HepG2 (cell line): ENCODE data around the gene EPO. TPM values are rescaled to one million over a fixed set of nuclear protein-coding genes. Genes with fewer than 3 reads are reported as not detected.

Experiments used
- DR1 ChIP-seq: sonication (generic); formaldehyde crosslinking; IDR thresholded peaks from 2 replicates; pipeline ENCODE4 v1.8.0; 2021; ENCODE audit warnings: mild to moderate bottlenecking, missing genetic modification reagents, inconsistent platforms
- HNF1A ChIP-seq, 2 experiments: sonication (generic) in 1 of 2; formaldehyde crosslinking in 1 of 2; IDR thresholded peaks; 2 replicates each; pipeline versions ENCODE4 v1.4.0 to v1.6.1; 2016 to 2020; ENCODE audit warnings: borderline replicate concordance in 1 of 2, low read depth in 1 of 2, mild to moderate bottlenecking in 1 of 2, missing genetic modification reagents in 1 of 2
- TRAFD1 ChIP-seq: sonication (generic); formaldehyde crosslinking; IDR thresholded peaks from 2 replicates; pipeline ENCODE4 v1.5.1; 2020; ENCODE audit warnings: missing genetic modification reagents, mild to moderate bottlenecking, borderline replicate concordance
- ZBTB7B ChIP-seq: sonication (generic); formaldehyde crosslinking; IDR thresholded peaks from 2 replicates; pipeline ENCODE4 v1.4.0; 2020; ENCODE audit warnings: missing genetic modification reagents
- ZNF580 ChIP-seq: IDR thresholded peaks from 2 replicates; pipeline ENCODE4 v1.6.1; 2016; ENCODE audit warnings: low read depth, borderline replicate concordance
- polyA plus RNA-seq, 8 experiments: library from polyadenylated mRNA; depleted of rRNA in 3 of 8; stranded (reverse) in 7 of 8; unstranded in 1 of 8; fragments of >200 nt; fragmentation: Illumina TruSeq in 4 of 8; extraction: Trizol in 4 of 8; gene quantifications; 2 replicates each; pipeline versions ENCODE4 v1.2.1 to v1.2.3, GENCODE V29; 2011 to 2016; ENCODE audit warnings: low read depth in 4 of 8, missing spikeins in 1 of 8, mixed read lengths in 1 of 8; ENCODE audit not compliant: insufficient read depth in 1 of 8
- total RNA-seq, 5 experiments: library from RNA; depleted of rRNA; stranded (reverse); fragments of >200 nt; fragmentation: Illumina TruSeq; extraction: Trizol; gene quantifications; 2 replicates each; pipeline ENCODE4 v1.2.3, GENCODE V29; 2016; ENCODE audit warnings: low read depth in 1 of 5
- TF ChIP-seq, protein P1 (sequence below): sonication (generic); formaldehyde crosslinking; IDR thresholded peaks from 2 replicates; pipeline ENCODE4 v1.5.0; 2020; ENCODE audit warnings: mild to moderate bottlenecking, missing genetic modification reagents, borderline replicate concordance
- TF ChIP-seq, protein P2 (sequence below): sonication (generic); formaldehyde crosslinking; IDR thresholded peaks from 2 replicates; pipeline ENCODE4 v1.4.0; 2020; ENCODE audit warnings: missing genetic modification reagents

The EPO gene
- total and polyA plus RNA-seq, 2 of the 13 experiments (the other 11 are each of a cell fraction or from before 2014, with no cell fraction given), result 10.3 to 25.7 TPM

DNA sequence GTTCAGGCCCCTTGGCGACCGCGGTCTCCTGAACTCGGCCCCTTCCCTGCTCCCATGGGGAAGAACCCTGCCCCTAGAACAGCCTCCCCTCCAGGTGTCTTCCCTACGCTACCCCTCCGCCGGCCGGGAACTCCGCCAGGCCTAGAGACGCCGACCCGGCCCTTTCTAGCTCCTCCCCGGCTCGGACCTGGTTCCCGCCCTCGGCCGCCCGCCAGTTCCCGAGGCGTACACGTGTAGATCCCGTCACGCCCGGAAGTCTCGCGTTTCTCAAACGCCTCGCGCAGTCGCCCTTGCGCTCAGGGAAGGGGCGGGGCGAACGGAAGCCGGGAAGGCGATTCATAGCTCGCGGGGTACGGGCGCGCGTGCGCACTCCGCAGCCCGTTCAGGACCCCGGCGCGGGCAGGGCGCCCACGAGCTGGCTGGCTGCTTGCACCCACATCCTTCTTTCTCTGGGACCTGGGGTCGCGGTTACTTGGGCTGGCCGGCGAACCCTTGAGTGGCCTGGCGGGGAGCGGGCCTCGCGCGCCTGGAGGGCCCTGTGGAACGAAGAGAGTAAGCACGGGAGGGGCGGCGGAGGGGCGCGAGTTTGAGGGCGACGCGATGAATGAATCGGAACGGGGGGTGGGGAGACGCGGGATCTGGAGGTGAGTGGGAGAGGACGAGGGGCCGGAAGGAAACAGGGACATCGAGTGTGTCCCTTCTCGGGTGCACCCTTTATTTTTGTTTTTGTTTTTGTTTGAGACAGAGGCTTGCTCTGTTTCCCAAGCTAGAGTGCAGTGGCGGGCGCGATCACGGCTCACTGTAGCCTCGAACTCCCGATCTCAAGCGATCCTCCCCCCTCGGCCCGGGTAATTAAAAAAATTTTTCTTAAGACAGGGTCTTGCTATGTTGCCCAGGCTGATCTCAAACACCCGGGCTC lies 14.3 kb upstream of the EPO start, which contains the start of gene POP7 (continued):
- no peak for TF ChIP-seq HNF1A (IDR thresholded peaks at IDR 0.05; ENCODE audit: low read depth)
- TF ChIP-seq HNF1A (CRISPR knock-in tag; IDR thresholded peaks at IDR 0.05; ENCODE audit: borderline replicate concordance), result peak; percentile 56; the same call in 1 of the 2 replicates
- peak; percentile 13; the same call in 1 of the 2 replicates for TF ChIP-seq ZBTB7B (CRISPR knock-in tag)
- peak; percentile 71; the same call in 1 of the 2 replicates for TF ChIP-seq TRAFD1
- TF ChIP-seq, protein P1, sequence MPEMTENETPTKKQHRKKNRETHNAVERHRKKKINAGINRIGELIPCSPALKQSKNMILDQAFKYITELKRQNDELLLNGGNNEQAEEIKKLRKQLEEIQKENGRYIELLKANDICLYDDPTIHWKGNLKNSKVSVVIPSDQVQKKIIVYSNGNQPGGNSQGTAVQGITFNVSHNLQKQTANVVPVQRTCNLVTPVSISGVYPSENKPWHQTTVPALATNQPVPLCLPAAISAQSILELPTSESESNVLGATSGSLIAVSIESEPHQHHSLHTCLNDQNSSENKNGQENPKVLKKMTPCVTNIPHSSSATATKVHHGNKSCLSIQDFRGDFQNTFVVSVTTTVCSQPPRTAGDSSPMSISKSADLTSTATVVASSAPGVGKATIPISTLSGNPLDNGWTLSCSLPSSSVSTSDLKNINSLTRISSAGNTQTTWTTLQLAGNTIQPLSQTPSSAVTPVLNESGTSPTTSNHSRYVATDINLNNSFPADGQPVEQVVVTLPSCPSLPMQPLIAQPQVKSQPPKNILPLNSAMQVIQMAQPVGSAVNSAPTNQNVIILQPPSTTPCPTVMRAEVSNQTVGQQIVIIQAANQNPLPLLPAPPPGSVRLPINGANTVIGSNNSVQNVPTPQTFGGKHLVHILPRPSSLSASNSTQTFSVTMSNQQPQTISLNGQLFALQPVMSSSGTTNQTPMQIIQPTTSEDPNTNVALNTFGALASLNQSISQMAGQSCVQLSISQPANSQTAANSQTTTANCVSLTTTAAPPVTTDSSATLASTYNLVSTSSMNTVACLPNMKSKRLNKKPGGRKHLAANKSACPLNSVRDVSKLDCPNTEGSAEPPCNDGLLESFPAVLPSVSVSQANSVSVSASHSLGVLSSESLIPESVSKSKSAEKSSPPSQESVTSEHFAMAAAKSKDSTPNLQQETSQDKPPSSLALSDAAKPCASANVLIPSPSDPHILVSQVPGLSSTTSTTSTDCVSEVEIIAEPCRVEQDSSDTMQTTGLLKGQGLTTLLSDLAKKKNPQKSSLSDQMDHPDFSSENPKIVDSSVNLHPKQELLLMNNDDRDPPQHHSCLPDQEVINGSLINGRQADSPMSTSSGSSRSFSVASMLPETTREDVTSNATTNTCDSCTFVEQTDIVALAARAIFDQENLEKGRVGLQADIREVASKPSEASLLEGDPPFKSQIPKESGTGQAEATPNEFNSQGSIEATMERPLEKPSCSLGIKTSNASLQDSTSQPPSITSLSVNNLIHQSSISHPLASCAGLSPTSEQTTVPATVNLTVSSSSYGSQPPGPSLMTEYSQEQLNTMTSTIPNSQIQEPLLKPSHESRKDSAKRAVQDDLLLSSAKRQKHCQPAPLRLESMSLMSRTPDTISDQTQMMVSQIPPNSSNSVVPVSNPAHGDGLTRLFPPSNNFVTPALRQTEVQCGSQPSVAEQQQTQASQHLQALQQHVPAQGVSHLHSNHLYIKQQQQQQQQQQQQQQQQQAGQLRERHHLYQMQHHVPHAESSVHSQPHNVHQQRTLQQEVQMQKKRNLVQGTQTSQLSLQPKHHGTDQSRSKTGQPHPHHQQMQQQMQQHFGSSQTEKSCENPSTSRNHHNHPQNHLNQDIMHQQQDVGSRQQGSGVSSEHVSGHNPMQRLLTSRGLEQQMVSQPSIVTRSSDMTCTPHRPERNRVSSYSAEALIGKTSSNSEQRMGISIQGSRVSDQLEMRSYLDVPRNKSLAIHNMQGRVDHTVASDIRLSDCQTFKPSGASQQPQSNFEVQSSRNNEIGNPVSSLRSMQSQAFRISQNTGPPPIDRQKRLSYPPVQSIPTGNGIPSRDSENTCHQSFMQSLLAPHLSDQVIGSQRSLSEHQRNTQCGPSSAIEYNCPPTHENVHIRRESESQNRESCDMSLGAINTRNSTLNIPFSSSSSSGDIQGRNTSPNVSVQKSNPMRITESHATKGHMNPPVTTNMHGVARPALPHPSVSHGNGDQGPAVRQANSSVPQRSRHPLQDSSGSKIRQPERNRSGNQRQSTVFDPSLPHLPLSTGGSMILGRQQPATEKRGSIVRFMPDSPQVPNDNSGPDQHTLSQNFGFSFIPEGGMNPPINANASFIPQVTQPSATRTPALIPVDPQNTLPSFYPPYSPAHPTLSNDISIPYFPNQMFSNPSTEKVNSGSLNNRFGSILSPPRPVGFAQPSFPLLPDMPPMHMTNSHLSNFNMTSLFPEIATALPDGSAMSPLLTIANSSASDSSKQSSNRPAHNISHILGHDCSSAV (CRISPR knock-in tag), result 0 out of 2 replicates have a peak, but pooled peaks have one; percentile 70
- peak; percentile 93 for TF ChIP-seq DR1 (CRISPR knock-in tag)
- TF ChIP-seq, protein P2, sequence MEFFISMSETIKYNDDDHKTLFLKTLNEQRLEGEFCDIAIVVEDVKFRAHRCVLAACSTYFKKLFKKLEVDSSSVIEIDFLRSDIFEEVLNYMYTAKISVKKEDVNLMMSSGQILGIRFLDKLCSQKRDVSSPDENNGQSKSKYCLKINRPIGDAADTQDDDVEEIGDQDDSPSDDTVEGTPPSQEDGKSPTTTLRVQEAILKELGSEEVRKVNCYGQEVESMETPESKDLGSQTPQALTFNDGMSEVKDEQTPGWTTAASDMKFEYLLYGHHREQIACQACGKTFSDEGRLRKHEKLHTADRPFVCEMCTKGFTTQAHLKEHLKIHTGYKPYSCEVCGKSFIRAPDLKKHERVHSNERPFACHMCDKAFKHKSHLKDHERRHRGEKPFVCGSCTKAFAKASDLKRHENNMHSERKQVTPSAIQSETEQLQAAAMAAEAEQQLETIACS (CRISPR knock-in tag), result 0 out of 2 replicates have a peak, but pooled peaks have one; percentile 34
- 0 out of 2 replicates have a peak, but pooled peaks have one; percentile 24 for TF ChIP-seq ZNF580 (CRISPR knock-in tag)
